ENCODE measurements around the gene IFFO2. TPM values are rescaled to one million over a fixed set of nuclear protein-coding genes. Genes with fewer than 3 reads are reported as not detected.
A peak's percentile ranks its signal among the peaks of the same experiment; 100 is the strongest.

The IFFO2 gene
- total and polyA plus RNA-seq, 2 of the 13 experiments (the other 11 are each of a cell fraction or from before 2014, with no cell fraction given), result 7.3 to 16.7 TPM

GRCh38 chr1:18965206-18966173 is 9.0 kb upstream of the IFFO2 start:
- ATAC-seq (peak; percentile 24; the same call in 2 of the 3 replicates), DNase-seq (ENCODE audit: low spot score) (no peak), FAIRE-seq (no peak)
- H3K27me3 ChIP-seq (ENCODE audit: control insufficient read depth in 1 of 2, insufficient read depth in 2 of 2, low read length in 2 of 2), result peaks cover 2 to 22% of the 10 kb centered on the region in 2 experiments; a peak in 4 of 5 replicates
- H3K4me1 ChIP-seq (ENCODE audit: insufficient read depth, low read length), result peaks cover 33% of the 10 kb centered on the region
- in situ Hi-C loops (cut with HindIII; ENCODE audit: extremely low pct_ligation_motif_present, low pct_unique_long_range_greater_than_20kb), result no loop called here
- WGBS (ENCODE audit: low lambda C conversion rate), result 24% methylated on average over 14 of the region's 17 CpGs
- intact Hi-C loops (cut with micrococcal nuclease; ENCODE audit: unreplicated experiment), result no loop called here
- no peak overlapping the region for H3K4me2 ChIP-seq (ENCODE audit: low read depth, low read length)
- CTCF ChIA-PET (ENCODE audit: low intra/inter-chr PET ratio, low total read pairs), result interaction anchor here (0.8 kb wide), 1 partner anchor 59 kb away, joined by 3 read pairs; no protein-coding TSS in a partner anchor
- H3K4me3 ChIP-seq (replicated peaks in 1 of 3; ENCODE audit: insufficient read depth in 1 of 3, low read depth in 2 of 3, low read length in 3 of 3), result no peak overlapping the region
- H3K9me3 ChIP-seq (ENCODE audit: low read length), result no peaks in the 10 kb centered on the region
- no peak overlapping the region for H2AFZ ChIP-seq (ENCODE audit: low read length)
- BruUV-seq (replicated peaks), result no TSS peak
- H3K9ac ChIP-seq (ENCODE audit: insufficient read depth, low read depth, low read length), result no peak overlapping the region
- TF ChIP-seq IRX3 (CRISPR knock-in tag; IDR thresholded peaks at IDR 0.05; ENCODE audit: borderline replicate concordance, low read depth), result no peak
- no peak for TF ChIP-seq HDAC2 (CRISPR knock-in tag; IDR thresholded peaks at IDR 0.05)
- no peak for TF ChIP-seq ZNF543 (CRISPR knock-in tag; IDR thresholded peaks at IDR 0.05)
- TF ChIP-seq HOMEZ (CRISPR knock-in tag; IDR thresholded peaks at IDR 0.05; ENCODE audit: low read depth), result no peak
- no peak for TF ChIP-seq IRF2 (CRISPR knock-in tag; IDR thresholded peaks at IDR 0.05)
- no peak for TF ChIP-seq ZNF547 (CRISPR knock-in tag; IDR thresholded peaks at IDR 0.05)
- no peak for TF ChIP-seq FOXK2 (IDR thresholded peaks at IDR 0.05)
- no peaks in the 10 kb centered on the region for H4K20me1 ChIP-seq (ENCODE audit: insufficient read depth, low read length)
- H3K36me3 ChIP-seq (replicated peaks in 1 of 2; ENCODE audit: control insufficient read depth in 1 of 2, insufficient read depth in 2 of 2, low read length in 2 of 2), result no peaks in the 10 kb centered on the region
- POLR2A ChIA-PET, result interaction anchor here (1.2 kb wide), 1 partner anchor 81 kb away, joined by 3 read pairs; no protein-coding TSS in a partner anchor
- H3K79me2 ChIP-seq (ENCODE audit: insufficient read depth, low read length), result no peaks in the 10 kb centered on the region
- no peak overlapping the region for H3K27ac ChIP-seq (ENCODE audit: extremely low read length, insufficient read depth, low read length)
